ENCODE results near the gene COPS7A. TPM values are rescaled to one million over a fixed set of nuclear protein-coding genes. Genes with fewer than 3 reads are reported as not detected.
"Not testable (repeated sequence)": the region's sequence is repeated elsewhere in the genome, so short reads cannot be mapped to it uniquely, and the experiment has no call there.

Gene COPS7A
- polyA plus RNA-seq, 1 experiment, result 200 TPM

DNA sequence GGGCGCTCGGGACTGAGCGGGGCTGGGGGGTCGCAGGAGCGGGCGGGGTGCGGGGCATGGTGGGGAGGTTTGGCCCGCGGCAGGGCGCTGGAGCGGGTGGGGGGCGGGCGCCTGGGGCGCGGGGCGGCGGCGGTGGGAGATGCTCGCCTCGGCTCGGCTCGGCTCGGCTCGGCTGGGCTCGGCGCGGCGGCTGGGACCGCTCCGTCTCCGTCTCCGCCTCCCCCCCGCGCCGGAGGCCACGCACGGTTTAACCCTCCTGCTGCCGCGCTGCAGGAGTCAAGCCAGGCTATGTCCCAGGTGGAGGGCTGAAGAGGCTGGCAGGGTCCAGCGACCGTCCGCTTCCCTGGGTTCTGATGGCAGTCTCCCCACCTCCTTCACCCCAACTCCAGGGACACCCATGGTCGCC, 23.2 kb upstream of the COPS7A start, which contains the start of gene PIANP:
TSS of gene PIANP (minus strand) at position 170 of the 406 bp plus-strand sequence. CDS start 2,754 bp downstream, outside the sequence.
- TF ChIP-seq, protein P1, sequence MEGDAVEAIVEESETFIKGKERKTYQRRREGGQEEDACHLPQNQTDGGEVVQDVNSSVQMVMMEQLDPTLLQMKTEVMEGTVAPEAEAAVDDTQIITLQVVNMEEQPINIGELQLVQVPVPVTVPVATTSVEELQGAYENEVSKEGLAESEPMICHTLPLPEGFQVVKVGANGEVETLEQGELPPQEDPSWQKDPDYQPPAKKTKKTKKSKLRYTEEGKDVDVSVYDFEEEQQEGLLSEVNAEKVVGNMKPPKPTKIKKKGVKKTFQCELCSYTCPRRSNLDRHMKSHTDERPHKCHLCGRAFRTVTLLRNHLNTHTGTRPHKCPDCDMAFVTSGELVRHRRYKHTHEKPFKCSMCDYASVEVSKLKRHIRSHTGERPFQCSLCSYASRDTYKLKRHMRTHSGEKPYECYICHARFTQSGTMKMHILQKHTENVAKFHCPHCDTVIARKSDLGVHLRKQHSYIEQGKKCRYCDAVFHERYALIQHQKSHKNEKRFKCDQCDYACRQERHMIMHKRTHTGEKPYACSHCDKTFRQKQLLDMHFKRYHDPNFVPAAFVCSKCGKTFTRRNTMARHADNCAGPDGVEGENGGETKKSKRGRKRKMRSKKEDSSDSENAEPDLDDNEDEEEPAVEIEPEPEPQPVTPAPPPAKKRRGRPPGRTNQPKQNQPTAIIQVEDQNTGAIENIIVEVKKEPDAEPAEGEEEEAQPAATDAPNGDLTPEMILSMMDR (IDR thresholded peaks at IDR 0.05; ENCODE audit: insufficient read depth, low read depth, low read length), result no peak
- Histone ChIP-seq H3K36me3 (ENCODE audit: control insufficient read depth, insufficient read depth, low read length) (no peaks in the 10 kb centered on the region), H3K27me3 (ENCODE audit: control insufficient read depth, insufficient read depth, low read length) (peaks cover 7% of the 10 kb centered on the region; the same call in 1 of the 2 replicates), H3K4me3 (ENCODE audit: low read depth, low read length) (peak within 1 kb of the TSS; percentile 64)
- POLR2A ChIA-PET, result no interaction called here
- CTCF ChIA-PET, result no interaction called here
- no peak for DNase-seq (ENCODE audit: low read depth)

DNA sequence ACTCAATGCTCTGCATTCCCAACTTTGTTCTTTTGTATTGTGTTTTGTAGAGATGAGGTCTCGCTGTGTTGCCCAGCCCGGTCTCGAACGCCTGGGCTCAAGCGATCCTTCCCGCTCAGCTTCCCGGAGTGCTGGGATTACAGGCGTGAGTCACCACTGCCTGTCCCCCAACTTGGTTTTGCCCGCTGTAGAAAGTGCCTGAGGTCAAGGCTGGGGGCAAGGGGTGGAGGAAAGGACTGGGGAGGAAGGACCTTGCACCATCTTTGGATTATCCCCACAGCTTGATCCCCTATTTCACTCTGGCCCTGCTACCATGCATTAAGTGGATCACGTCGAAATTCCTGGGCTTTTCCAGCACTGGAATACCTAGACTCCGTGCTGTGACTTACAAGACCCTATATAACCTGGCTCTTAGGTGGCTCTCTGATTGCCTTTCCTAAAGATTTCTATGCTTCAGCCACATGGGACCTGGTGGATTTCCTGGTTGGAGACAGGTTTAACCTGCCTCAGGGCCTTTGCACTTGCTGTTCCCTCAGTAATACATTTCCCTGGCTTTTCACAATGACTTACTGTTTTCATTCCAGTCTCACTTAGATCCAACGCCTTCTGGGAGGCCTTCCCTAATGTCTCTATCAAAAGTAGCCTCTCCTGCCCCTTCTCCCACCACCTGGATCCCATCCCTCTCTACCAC, 22.6 kb upstream of the COPS7A start:
- H3K4me3 ChIP-seq (ENCODE audit: low read depth, low read length), result peak overlapping the region; percentile 64
- POLR2A ChIA-PET, result no interaction called here
- CTCF ChIA-PET, result no interaction called here
- peaks cover 7% of the 10 kb centered on the region; the same call in 1 of the 2 replicates for H3K27me3 ChIP-seq (ENCODE audit: control insufficient read depth, insufficient read depth, low read length)
- TF ChIP-seq, protein P1 (IDR thresholded peaks at IDR 0.05; ENCODE audit: insufficient read depth, low read depth, low read length), result no peak
- H3K36me3 ChIP-seq (ENCODE audit: control insufficient read depth, insufficient read depth, low read length), result no peaks in the 10 kb centered on the region
- DNase-seq (ENCODE audit: low read depth), result no peak

DNA sequence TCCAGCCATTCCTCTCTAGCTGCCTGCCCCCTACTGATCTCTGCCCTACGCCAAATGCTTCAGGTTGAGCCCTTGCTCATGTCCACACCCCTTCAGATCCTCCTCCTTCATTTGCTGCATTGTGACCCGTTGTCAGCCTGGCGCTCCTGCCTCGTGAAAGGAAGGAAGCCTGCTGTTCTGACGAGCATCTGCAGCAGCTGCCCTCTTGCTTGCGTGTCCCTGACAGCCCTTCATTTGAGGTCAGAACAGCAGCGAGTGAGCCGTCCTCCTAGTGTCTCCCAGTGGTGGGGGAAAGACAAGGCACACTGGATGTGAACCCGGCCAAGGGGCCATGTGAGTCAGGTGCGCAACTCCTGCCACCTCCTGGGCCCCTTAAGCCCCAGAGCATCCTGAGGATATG, 20.2 kb upstream of the COPS7A start:
- no peaks in the 10 kb centered on the region for H3K36me3 ChIP-seq (ENCODE audit: control insufficient read depth, insufficient read depth, low read length)
- no peak overlapping the region for H3K4me3 ChIP-seq (ENCODE audit: low read depth, low read length)
- ChIA-PET POLR2A (no interaction called here), CTCF (interaction anchor here (1.1 kb wide), 1 partner anchor 20 kb away, joined by 3 read pairs; the partner anchor contains the start of gene COPS7A)
- peaks cover 7% of the 10 kb centered on the region; the same call in 1 of the 2 replicates for H3K27me3 ChIP-seq (ENCODE audit: control insufficient read depth, insufficient read depth, low read length)
- DNase-seq (ENCODE audit: low read depth), result no peak
- TF ChIP-seq, protein P1 (IDR thresholded peaks at IDR 0.05; ENCODE audit: insufficient read depth, low read depth, low read length), result no peak

DNA sequence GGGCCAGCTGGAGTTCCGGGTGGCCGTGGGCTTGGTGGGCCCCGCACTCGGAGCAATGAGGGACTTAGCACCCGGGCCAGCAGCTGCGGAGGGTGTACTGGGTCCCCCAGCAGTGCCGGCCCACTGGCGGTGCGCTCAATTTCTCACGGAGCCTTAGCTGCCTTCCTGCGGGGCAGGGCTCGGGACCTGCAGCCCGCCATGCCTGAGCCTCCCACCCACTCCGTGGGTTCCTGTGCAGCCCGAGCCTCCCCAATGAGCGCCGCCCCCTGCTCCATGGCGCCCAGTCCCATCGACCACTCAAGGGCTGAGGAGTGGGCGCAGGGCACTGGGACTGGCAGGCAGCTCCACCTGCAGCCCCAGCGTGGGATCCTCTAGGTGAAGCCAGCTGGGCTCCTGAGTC, 15.5 kb upstream of the COPS7A start:
- POLR2A ChIA-PET; H3K36me3 ChIP-seq (ENCODE audit: control insufficient read depth, insufficient read depth, low read length): not testable (repeated sequence)

DNA sequence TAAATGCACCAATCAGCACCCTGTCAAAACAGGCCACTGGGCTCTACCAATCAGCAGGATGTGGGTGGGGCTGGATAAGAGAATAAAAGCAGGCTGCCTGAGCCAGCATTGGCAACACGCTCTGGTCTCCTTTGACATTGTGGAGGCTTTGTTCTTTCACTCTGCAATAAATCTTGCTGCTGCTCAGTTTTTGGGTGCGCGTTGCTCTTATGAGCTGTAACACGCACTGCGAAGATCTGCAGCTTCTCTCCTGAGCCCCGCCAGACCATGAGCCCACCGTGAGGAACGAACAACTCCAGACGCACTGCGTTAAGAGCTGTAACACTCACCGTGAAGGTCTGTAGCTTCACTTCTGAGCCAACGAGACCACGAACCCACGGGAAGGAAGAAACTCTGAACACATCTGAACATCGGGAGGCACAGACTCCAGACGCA, 14.9 kb upstream of the COPS7A start:
- no peak for DNase-seq (ENCODE audit: low read depth)
- TF ChIP-seq, protein P1 (IDR thresholded peaks at IDR 0.05; ENCODE audit: insufficient read depth, low read depth, low read length), result no peak
- H3K27me3 ChIP-seq (ENCODE audit: control insufficient read depth, insufficient read depth, low read length), result no peaks in the 10 kb centered on the region
- no peaks in the 10 kb centered on the region for H3K36me3 ChIP-seq (ENCODE audit: control insufficient read depth, insufficient read depth, low read length)
- no peak overlapping the region for H3K4me3 ChIP-seq (ENCODE audit: low read depth, low read length)
- POLR2A ChIA-PET, result no interaction called here
- CTCF ChIA-PET, result no interaction called here

More for the DNA sequence above, 15.5 kb upstream of the COPS7A start:
- H3K4me3 ChIP-seq (ENCODE audit: low read depth, low read length); CTCF ChIA-PET; DNase-seq (ENCODE audit: low read depth); H3K27me3 ChIP-seq (ENCODE audit: control insufficient read depth, insufficient read depth, low read length): not testable (repeated sequence)

DNA sequence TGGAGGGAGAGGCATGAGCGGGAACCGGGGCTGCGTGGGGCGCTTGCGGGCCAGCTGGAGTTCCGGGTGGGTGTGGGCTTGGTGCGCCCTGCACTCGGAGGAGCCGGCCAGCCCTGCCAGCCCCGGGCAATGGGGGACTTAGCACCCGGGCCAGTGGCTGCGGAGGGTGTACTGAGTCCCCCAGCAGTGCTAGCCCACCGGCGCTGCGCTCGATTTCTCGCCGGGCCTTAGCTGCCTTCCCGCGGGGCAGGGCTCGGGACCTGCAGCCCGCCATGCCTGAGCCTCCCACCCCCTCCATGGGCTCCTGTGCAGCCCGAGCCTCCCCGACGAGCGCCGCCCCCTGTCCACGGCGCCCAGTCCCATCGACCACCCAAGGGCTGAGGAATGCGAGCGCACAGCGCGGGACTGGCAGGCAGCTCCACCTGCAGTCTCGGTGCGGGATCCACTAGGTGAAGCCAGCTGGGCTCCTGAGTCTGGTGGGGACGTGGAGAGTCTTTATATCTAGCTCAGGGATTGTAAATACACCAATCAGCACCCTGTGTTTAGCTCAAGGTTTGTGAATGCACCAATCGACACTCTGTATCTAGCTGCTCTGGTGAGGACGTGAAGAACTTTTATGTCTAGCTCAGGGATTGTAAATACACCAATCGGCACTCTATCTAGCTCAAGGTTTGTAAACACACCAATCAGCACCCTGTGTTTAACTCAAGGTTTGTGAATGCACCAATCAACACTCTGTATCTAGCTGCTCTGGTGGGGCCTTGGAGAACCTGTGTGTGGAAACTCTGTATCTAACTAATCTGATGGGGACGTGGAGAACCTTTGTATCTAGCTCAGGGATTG, 7.6 kb upstream of the COPS7A start:
- CTCF ChIA-PET; H3K4me3 ChIP-seq (ENCODE audit: low read depth, low read length); H3K27me3 ChIP-seq (ENCODE audit: control insufficient read depth, insufficient read depth, low read length); H3K36me3 ChIP-seq (ENCODE audit: control insufficient read depth, insufficient read depth, low read length); POLR2A ChIA-PET; DNase-seq (ENCODE audit: low read depth): not testable (repeated sequence)
